ENCODE data around the gene USP17L19. TPM values are rescaled to one million over a fixed set of nuclear protein-coding genes. Genes with fewer than 3 reads are reported as not detected.
"Not testable (repeated sequence)": the region's sequence is repeated elsewhere in the genome, so short reads cannot be mapped to it uniquely, and the experiment has no call there.

USP17L19 gene, protein sequence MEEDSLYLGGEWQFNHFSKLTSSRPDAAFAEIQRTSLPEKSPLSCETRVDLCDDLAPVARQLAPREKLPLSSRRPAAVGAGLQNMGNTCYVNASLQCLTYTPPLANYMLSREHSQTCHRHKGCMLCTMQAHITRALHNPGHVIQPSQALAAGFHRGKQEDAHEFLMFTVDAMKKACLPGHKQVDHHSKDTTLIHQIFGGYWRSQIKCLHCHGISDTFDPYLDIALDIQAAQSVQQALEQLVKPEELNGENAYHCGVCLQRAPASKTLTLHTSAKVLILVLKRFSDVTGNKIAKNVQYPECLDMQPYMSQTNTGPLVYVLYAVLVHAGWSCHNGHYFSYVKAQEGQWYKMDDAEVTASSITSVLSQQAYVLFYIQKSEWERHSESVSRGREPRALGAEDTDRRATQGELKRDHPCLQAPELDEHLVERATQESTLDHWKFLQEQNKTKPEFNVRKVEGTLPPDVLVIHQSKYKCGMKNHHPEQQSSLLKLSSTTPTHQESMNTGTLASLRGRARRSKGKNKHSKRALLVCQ
- total RNA-seq, result not detected
- polyA plus RNA-seq, result not detected

DNA sequence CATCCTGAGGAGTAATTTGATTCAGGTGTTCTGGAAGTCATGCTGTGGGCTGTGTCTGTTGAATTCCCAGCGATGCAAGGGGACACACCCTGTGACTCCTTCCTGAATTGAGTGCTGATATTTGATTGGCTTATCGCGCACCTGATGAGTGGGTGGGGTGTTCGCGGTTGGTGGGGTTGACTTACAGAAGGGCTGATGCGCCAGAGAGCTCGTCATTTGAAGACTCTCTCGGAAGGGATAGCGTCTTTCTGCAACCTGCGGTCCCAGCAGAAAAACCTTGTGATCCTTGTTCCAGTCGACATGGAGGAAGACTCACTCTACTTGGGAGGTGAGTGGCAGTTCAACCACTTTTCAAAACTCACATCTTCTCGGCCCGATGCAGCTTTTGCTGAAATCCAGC lies at the start of gene USP17L19:
Gene USP17L19 (plus strand): TSS at position 301 of the 400 bp plus-strand sequence. CDS start 0 bp downstream, at position 301.
- H3K9me3 Mint-ChIP-seq; H3K4me1 ChIP-seq (ENCODE audit: insufficient read depth, low read length); H3K27ac Mint-ChIP-seq; H3K27me3 Mint-ChIP-seq; H3K36me3 Mint-ChIP-seq; H3K4me3 ChIP-seq (ENCODE audit: low read length); POLR2A ChIA-PET; H3K27me3 ChIP-seq (ENCODE audit: insufficient read depth, low read length, poor library complexity, severe bottlenecking); CTCF ChIA-PET; H3K4me3 Mint-ChIP-seq; H3K36me3 ChIP-seq (ENCODE audit: insufficient read depth, low read length); H3K9me3 ChIP-seq (ENCODE audit: low read length); DNase-seq; H3K4me1 Mint-ChIP-seq; H3K27ac ChIP-seq (ENCODE audit: low read depth, low read length): not testable (repeated sequence)

DNA sequence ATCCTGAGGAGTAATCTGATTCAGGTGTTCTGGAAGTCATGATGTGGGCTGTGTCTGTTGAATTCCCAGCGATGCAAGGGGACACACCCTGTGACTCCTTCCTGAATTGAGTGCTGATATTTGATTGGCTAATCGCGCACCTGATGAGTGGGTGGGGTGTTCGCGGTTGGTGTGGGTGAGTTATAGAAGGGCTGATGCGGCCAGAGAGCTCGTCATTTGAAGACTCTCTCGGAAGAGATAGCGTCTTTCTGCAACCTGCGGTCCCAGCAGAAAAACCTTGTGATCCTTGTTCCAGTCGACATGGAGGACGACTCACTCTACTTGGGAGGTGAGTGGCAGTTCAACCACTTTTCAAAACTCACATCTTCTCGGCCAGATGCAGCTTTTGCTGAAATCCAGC lies 42.8 kb upstream of the USP17L19 start, which contains the start of gene USP17L10:
Gene USP17L10 (plus strand): TSS at position 301 of the 400 bp plus-strand sequence. CDS start 0 bp downstream, at position 301.
- H3K9me3 Mint-ChIP-seq; H3K9me3 ChIP-seq (ENCODE audit: low read length); H3K27ac ChIP-seq (ENCODE audit: low read depth, low read length); H3K27me3 Mint-ChIP-seq; H3K4me1 ChIP-seq (ENCODE audit: insufficient read depth, low read length); H3K36me3 Mint-ChIP-seq; CTCF ChIA-PET; H3K4me1 Mint-ChIP-seq; H3K27me3 ChIP-seq (ENCODE audit: insufficient read depth, low read length, poor library complexity, severe bottlenecking); DNase-seq; H3K4me3 Mint-ChIP-seq; H3K27ac Mint-ChIP-seq; H3K4me3 ChIP-seq (ENCODE audit: low read length); POLR2A ChIA-PET; H3K36me3 ChIP-seq (ENCODE audit: insufficient read depth, low read length): not testable (repeated sequence)

DNA sequence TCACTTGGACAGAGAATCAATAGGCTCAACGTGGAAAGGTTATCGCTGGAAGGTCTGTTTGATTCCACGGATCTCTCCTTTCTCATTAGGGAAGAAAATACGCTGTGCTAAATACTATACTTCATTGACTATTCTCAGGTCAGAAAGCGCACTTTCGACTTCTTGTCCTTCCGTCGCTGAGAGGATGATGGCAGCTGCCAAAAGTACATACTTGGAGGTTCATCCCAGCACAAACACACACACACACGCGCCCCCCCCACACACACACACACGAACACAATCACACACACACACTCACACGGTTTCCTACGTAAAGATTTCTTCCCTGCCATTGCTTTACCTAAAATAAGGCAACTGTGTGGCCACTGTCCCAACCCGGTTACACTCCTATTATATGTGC lies 38.5 kb upstream of the USP17L19 start:
- not testable (repeated sequence) for H3K4me1 ChIP-seq (ENCODE audit: insufficient read depth, low read length)

DNA sequence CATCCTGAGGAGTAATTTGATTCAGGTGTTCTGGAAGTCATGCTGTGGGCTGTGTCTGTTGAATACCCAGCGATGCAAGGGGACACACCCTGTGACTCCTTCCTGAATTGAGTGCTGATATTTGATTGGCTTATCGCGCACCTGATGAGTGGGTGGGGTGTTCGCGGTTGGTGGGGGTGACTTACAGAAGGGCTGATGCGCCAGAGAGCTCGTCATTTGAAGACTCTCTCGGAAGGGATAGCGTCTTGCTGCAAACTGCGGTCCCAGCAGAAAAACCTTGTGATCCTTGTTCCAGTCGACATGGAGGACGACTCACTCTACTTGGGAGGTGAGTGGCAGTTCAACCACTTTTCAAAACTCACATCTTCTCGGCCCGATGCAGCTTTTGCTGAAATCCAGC lies 38.1 kb upstream of the USP17L19 start, which contains the start of gene USP17L11:
Gene USP17L11 (plus strand): TSS at position 301 of the 400 bp plus-strand sequence. CDS start 0 bp downstream, at position 301.
- DNase-seq; H3K4me1 ChIP-seq (ENCODE audit: insufficient read depth, low read length); H3K9me3 Mint-ChIP-seq; H3K27me3 ChIP-seq (ENCODE audit: insufficient read depth, low read length, poor library complexity, severe bottlenecking); H3K9me3 ChIP-seq (ENCODE audit: low read length); CTCF ChIA-PET; H3K4me3 Mint-ChIP-seq; H3K27me3 Mint-ChIP-seq; H3K36me3 Mint-ChIP-seq; H3K4me3 ChIP-seq (ENCODE audit: low read length); H3K27ac Mint-ChIP-seq; H3K4me1 Mint-ChIP-seq; POLR2A ChIA-PET; H3K36me3 ChIP-seq (ENCODE audit: insufficient read depth, low read length); H3K27ac ChIP-seq (ENCODE audit: low read depth, low read length): not testable (repeated sequence)

More for the DNA sequence above, 38.5 kb upstream of the USP17L19 start:
- H3K27me3 Mint-ChIP-seq; H3K4me3 Mint-ChIP-seq; H3K4me3 ChIP-seq (ENCODE audit: low read length); H3K9me3 Mint-ChIP-seq; H3K4me1 Mint-ChIP-seq; H3K27me3 ChIP-seq (ENCODE audit: insufficient read depth, low read length, poor library complexity, severe bottlenecking); H3K27ac Mint-ChIP-seq; H3K9me3 ChIP-seq (ENCODE audit: low read length); H3K27ac ChIP-seq (ENCODE audit: low read depth, low read length); CTCF ChIA-PET; H3K36me3 Mint-ChIP-seq; POLR2A ChIA-PET; H3K36me3 ChIP-seq (ENCODE audit: insufficient read depth, low read length): not testable (repeated sequence)
- DNase-seq, result peak in 1 of 5 donors; percentile 12

DNA sequence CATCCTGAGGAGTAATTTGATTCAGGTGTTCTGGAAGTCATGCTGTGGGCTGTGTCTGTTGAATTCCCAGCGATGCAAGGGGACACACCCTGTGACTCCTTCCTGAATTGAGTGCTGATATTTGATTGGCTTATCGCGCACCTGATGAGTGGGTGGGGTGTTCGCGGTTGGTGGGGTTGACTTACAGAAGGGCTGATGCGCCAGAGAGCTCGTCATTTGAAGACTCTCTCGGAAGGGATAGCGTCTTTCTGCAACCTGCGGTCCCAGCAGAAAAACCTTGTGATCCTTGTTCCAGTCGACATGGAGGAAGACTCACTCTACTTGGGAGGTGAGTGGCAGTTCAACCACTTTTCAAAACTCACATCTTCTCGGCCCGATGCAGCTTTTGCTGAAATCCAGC lies 33.3 kb upstream of the USP17L19 start, which contains the start of gene USP17L12:
Gene USP17L12 (plus strand): TSS at position 301 of the 400 bp plus-strand sequence. CDS start 0 bp downstream, at position 301.
- H3K4me1 ChIP-seq (ENCODE audit: insufficient read depth, low read length); CTCF ChIA-PET; POLR2A ChIA-PET; H3K27ac ChIP-seq (ENCODE audit: low read depth, low read length); H3K9me3 Mint-ChIP-seq; H3K36me3 ChIP-seq (ENCODE audit: insufficient read depth, low read length); H3K4me3 Mint-ChIP-seq; H3K27me3 ChIP-seq (ENCODE audit: insufficient read depth, low read length, poor library complexity, severe bottlenecking); H3K4me1 Mint-ChIP-seq; H3K27ac Mint-ChIP-seq; H3K4me3 ChIP-seq (ENCODE audit: low read length); DNase-seq; H3K27me3 Mint-ChIP-seq; H3K9me3 ChIP-seq (ENCODE audit: low read length); H3K36me3 Mint-ChIP-seq: not testable (repeated sequence)

DNA sequence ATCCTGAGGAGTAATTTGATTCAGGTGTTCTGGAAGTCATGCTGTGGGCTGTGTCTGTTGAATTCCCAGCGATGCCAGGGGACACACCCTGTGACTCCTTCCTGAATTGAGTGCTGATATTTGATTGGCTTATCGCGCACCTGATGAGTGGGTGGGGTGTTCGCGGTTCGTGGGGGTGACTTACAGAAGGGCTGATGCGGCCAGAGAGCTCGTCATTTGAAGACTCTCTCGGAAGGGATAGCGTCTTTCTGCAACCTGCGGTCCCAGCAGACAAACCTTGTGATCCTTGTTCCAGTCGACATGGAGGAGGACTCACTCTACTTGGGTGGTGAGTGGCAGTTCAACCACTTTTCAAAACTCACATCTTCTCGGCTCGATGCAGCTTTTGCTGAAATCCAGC lies 28.6 kb upstream of the USP17L19 start, which contains the start of gene USP17L13:
Gene USP17L13 (plus strand): TSS at position 301 of the 400 bp plus-strand sequence. CDS start 0 bp downstream, at position 301.
- H3K27me3 ChIP-seq (ENCODE audit: insufficient read depth, low read length, poor library complexity, severe bottlenecking); H3K9me3 Mint-ChIP-seq; POLR2A ChIA-PET; H3K4me3 Mint-ChIP-seq; H3K4me1 ChIP-seq (ENCODE audit: insufficient read depth, low read length); H3K36me3 ChIP-seq (ENCODE audit: insufficient read depth, low read length); H3K27ac ChIP-seq (ENCODE audit: low read depth, low read length); H3K9me3 ChIP-seq (ENCODE audit: low read length); H3K36me3 Mint-ChIP-seq; H3K27ac Mint-ChIP-seq; H3K27me3 Mint-ChIP-seq; DNase-seq; H3K4me3 ChIP-seq (ENCODE audit: low read length); CTCF ChIA-PET; H3K4me1 Mint-ChIP-seq: not testable (repeated sequence)

DNA sequence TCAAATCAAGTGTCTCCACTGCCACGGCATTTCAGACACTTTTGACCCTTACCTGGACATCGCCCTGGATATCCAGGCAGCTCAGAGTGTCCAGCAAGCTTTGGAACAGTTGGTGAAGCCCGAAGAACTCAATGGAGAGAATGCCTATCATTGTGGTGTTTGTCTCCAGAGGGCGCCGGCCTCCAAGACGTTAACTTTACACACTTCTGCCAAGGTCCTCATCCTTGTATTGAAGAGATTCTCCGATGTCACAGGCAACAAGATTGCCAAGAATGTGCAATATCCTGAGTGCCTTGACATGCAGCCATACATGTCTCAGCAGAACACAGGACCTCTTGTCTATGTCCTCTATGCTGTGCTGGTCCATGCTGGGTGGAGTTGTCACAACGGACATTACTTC lies 22.9 kb upstream of the USP17L19 start:
- H3K27me3 ChIP-seq (ENCODE audit: insufficient read depth, low read length, poor library complexity, severe bottlenecking); H3K4me1 ChIP-seq (ENCODE audit: insufficient read depth, low read length); CTCF ChIA-PET; H3K9me3 ChIP-seq (ENCODE audit: low read length); H3K4me1 Mint-ChIP-seq; H3K27ac ChIP-seq (ENCODE audit: low read depth, low read length); H3K36me3 Mint-ChIP-seq; H3K4me3 Mint-ChIP-seq; H3K27ac Mint-ChIP-seq; DNase-seq; H3K4me3 ChIP-seq (ENCODE audit: low read length); H3K27me3 Mint-ChIP-seq; H3K36me3 ChIP-seq (ENCODE audit: insufficient read depth, low read length); H3K9me3 Mint-ChIP-seq; POLR2A ChIA-PET: not testable (repeated sequence)

DNA sequence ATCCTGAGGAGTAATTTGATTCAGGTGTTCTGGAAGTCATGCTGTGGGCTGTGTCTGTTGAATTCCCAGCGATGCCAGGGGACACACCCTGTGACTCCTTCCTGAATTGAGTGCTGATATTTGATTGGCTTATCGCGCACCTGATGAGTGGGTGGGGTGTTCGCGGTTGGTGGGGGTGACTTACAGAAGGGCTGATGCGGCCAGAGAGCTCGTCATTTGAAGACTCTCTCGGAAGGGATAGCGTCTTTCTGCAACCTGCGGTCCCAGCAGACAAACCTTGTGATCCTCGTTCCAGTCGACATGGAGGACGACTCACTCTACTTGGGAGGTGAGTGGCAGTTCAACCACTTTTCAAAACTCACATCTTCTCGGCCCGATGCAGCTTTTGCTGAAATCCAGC lies 19.1 kb upstream of the USP17L19 start, which contains the start of gene USP17L15:
Gene USP17L15 (plus strand): TSS at position 301 of the 400 bp plus-strand sequence. CDS start 0 bp downstream, at position 301.
- CTCF ChIA-PET; H3K27ac ChIP-seq (ENCODE audit: low read depth, low read length); H3K4me1 Mint-ChIP-seq; H3K9me3 Mint-ChIP-seq; DNase-seq; H3K27ac Mint-ChIP-seq; H3K27me3 ChIP-seq (ENCODE audit: insufficient read depth, low read length, poor library complexity, severe bottlenecking); H3K4me3 Mint-ChIP-seq; H3K4me1 ChIP-seq (ENCODE audit: insufficient read depth, low read length); H3K4me3 ChIP-seq (ENCODE audit: low read length); POLR2A ChIA-PET; H3K36me3 Mint-ChIP-seq; H3K27me3 Mint-ChIP-seq; H3K9me3 ChIP-seq (ENCODE audit: low read length); H3K36me3 ChIP-seq (ENCODE audit: insufficient read depth, low read length): not testable (repeated sequence)
